Stomach smooth muscle (tissue), 2 donors: ENCODE measurements around the gene BTLA.
"Not testable (repeated sequence)": the region's sequence is repeated elsewhere in the genome, so short reads cannot be mapped to it uniquely, and the experiment has no call there.

ENCODE experiments used
- H3K27ac ChIP-seq: one replicate; pipeline ENCODE4 v1.7.0; 2013; ENCODE audit warnings: mild to moderate bottlenecking, low read length, inconsistent platforms
- H3K27me3 ChIP-seq, 2 donors: one replicate each; pipeline ENCODE4 v1.7.0; 2013; ENCODE audit warnings: low read length in 2 of 2; ENCODE audit not compliant: insufficient read depth in 2 of 2, control insufficient read depth in 1 of 2
- H3K36me3 ChIP-seq, 2 donors: one replicate each; pipeline ENCODE4 v1.7.0; 2013; ENCODE audit warnings: low read length in 2 of 2; ENCODE audit not compliant: control insufficient read depth in 2 of 2, insufficient read depth in 2 of 2
- H3K4me1 ChIP-seq: one replicate; pipeline ENCODE4 v1.7.0; 2013; ENCODE audit warnings: low read length; ENCODE audit not compliant: control insufficient read depth, insufficient read depth
- H3K4me3 ChIP-seq, 2 donors: one replicate each; pipeline ENCODE4 v1.7.0; 2013; ENCODE audit warnings: low read length in 2 of 2
- H3K9ac ChIP-seq, 2 donors: one replicate each; pipeline ENCODE4 v1.7.0; 2013; ENCODE audit warnings: low read length in 2 of 2, mild to moderate bottlenecking in 1 of 2
- H3K9me3 ChIP-seq, 2 donors: one replicate each; pipeline ENCODE4 v1.7.0; 2013; ENCODE audit warnings: low read length in 2 of 2; ENCODE audit not compliant: control insufficient read depth in 2 of 2
- donor health status: healthy.
- donor health status: Pancreatic carcinoma.

Gene BTLA

DNA sequence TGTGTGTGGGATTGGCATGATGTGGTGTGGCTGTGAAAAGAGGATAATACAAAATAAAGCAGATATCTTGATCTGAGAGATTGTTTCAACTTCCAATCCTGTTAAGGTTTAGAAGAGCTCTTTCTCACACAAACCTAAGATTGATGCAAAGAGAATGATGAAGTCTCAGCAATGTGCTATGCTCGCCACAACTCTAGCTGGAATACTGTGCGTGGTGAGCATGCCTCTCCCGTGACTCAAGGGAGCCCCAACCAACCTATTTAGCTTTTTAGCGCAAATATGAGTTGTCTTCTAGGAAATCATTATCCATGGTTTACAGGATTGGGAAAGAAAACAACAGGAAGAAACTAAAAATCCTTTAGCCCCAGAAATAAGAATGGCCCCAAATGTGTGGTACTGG, 28.5 kb downstream of the BTLA start:
- Histone ChIP-seq H3K36me3 (no peaks in the 10 kb centered on the region), H3K9me3 (no peaks in the 10 kb centered on the region), H3K4me1 (no peaks in the 10 kb centered on the region), H3K27ac (no peak overlapping the region), H3K4me3 (no peak overlapping the region), H3K27me3 (no peaks in the 10 kb centered on the region), H3K9ac (no peak overlapping the region)

DNA sequence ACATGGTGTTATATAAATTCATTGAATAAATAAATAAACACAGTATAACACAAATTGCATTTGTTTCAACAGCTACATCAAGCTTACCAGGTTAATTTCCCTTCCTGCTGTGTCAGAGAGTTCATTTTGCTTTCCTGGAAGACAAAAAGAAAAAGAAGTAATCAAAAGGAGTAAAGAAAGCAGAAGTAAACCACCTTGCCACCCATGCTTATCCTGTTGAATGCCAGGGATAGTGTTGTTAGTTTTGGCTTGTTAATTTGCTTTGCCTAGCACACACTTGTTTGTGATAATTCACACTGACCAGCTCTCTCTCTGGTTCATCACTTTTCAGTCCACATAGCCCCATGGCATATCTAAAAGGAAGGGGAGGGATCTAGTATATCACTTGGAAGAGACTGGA, 29.6 kb downstream of the BTLA start:
- Histone ChIP-seq H3K27ac (no peak overlapping the region), H3K9ac (no peak overlapping the region), H3K27me3 (no peaks in the 10 kb centered on the region)

DNA sequence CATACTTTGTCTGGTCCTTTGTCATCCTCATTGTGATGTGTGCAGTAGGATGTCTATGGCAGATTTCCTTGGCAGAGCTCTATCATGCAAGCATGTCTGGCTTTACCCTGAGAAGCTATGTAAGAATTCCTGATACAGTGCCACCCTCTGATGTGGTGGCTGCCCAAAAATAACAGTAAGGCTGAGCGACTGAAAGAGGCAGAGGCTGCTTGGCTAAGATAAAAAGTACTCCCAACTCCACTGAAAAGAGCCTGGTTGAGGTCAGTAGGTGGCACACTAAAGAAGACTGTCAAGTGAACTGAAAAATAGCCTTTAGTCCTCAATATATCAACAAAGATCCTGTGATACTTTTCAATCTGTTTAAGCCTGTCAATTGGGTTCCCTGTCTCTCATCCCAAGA, 31.7 kb downstream of the BTLA start:
- H3K9ac ChIP-seq = no peak overlapping the region
- no peaks in the 10 kb centered on the region for H3K36me3 ChIP-seq
- H3K27me3 ChIP-seq = no peaks in the 10 kb centered on the region
- no peak overlapping the region for H3K27ac ChIP-seq
- H3K9me3 ChIP-seq = no peaks in the 10 kb centered on the region
- H3K4me3 ChIP-seq = no peak overlapping the region
- H3K4me1 ChIP-seq = no peaks in the 10 kb centered on the region

More for the DNA sequence above, 29.6 kb downstream of the BTLA start:
- H3K36me3 ChIP-seq = no peaks in the 10 kb centered on the region
- H3K9me3 ChIP-seq = no peaks in the 10 kb centered on the region
- no peak overlapping the region for H3K4me3 ChIP-seq
- no peaks in the 10 kb centered on the region for H3K4me1 ChIP-seq

DNA sequence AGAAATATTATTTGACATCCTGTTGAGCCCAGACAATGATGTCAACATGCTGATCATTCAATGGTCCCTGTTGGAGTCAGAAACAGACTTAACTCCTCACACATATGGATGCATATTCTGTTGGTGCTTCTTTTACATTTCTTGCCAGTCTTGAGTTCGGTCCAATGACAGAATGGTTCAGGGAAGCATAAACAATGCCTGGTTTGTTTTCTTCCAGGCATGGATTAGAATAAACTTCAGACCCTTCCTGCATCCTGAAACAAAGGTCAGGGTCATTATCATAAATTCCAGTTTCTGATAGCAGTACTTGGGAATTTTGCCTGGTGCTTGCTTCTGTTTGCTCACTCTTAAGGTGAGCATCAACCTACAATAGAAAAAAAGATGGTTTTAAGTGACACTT, 33.3 kb downstream of the BTLA start:
- no peak overlapping the region for H3K9ac ChIP-seq
- H3K4me1 ChIP-seq = no peaks in the 10 kb centered on the region
- H3K27ac ChIP-seq = no peak overlapping the region
- no peaks in the 10 kb centered on the region for H3K36me3 ChIP-seq
- H3K9me3 ChIP-seq = no peaks in the 10 kb centered on the region
- H3K4me3 ChIP-seq = no peak overlapping the region
- no peaks in the 10 kb centered on the region for H3K27me3 ChIP-seq

DNA sequence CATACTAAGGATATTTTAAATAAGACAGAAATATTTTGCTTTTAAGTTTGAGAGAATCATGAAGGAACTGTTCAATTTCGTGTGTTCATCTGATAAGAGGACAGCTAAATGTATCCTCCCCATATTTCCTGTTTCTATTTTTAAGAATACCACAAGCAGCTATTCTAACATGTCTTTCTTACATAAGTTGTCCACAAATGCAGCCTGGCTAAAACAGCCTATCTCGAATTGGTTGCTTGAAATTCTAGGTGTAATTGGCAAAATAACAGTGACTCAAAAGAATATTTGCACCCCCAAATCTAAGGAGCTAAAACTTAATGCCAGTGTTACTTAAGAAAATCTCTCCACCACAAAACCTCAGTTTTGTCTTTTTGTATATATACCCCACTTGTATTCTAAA, 35.0 kb downstream of the BTLA start:
- no peaks in the 10 kb centered on the region for H3K4me1 ChIP-seq
- H3K27me3 ChIP-seq = no peaks in the 10 kb centered on the region
- no peak overlapping the region for H3K9ac ChIP-seq
- H3K9me3 ChIP-seq = no peaks in the 10 kb centered on the region
- H3K36me3 ChIP-seq = no peaks in the 10 kb centered on the region
- H3K4me3 ChIP-seq = no peak overlapping the region
- H3K27ac ChIP-seq = no peak overlapping the region

DNA sequence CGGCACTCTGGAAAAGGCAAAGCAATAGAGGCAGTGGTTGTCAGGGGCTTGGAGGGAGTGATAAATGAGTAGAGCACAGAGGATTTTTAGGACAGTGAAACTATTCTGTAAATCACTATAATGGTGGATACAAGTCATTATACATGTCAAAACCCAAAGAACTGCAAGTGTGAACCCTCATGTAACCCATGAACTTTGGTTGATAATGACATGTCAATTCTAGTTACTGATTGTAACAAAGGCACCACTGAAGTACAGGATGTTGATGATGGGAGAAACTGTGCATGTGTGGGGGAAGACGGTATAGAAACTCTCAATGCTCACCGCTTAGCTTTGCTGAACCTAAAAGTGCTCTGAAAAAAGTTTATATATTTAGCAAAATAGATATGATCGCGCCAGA, 36.0 kb downstream of the BTLA start:
- Histone ChIP-seq H3K9me3 (no peaks in the 10 kb centered on the region), H3K27ac (no peak overlapping the region), H3K9ac (no peak overlapping the region)

DNA sequence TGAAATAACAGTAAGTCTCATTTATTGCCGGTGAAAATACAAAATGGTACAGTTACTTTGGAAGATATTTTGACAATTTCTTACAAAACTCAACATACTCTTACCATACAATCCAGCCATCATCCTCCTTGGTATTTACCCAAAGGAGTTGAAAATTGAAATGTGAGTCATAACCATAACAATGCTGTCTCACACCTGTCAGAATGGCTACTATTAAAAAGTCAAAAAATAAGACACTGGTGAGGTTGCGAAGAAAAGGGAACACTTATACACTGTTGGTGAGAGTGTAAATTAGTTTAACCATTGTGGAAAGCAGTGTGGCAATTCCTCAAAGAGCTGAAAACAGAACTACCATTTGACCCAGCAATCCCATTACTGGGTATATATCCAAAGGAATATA, 37.5 kb downstream of the BTLA start:
- H3K36me3 ChIP-seq, H3K27ac ChIP-seq, H3K4me3 ChIP-seq, H3K9ac ChIP-seq, H3K27me3 ChIP-seq, H3K4me1 ChIP-seq, H3K9me3 ChIP-seq: not testable (repeated sequence)

More for the DNA sequence above, 36.0 kb downstream of the BTLA start:
- Histone ChIP-seq H3K27me3 (no peaks in the 10 kb centered on the region), H3K4me3 (no peak overlapping the region), H3K36me3 (no peaks in the 10 kb centered on the region), H3K4me1 (no peaks in the 10 kb centered on the region)

DNA sequence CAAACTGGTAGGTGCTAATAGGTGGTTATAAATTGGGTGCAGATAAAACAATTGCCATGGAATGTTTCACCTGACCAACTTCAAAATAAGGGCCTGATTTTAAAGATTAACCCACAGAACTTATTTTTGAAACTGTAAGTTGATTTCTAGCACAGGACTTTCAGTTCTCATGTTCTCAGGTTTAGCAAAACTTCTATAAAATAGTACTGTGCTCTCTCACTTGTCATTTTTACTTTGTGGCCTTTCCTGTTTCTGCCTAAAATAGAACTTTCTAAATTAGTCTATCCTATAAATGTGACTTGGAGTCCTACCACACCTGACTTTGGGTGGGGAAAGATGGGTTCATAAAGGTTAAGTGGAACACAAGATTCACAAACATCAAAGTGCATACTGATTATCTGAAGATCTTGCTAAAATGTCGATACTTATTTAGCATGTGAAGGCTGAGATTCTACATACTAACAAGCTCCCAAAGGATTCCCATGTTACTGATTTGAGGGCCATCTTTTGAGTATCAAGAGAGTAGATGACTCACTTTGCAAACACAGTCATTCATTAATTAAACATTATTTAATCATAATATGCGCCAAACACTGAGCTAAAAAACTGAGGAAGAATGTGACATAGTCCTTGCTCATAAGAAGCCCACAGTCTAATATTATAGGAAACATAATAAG, 38.6 kb downstream of the BTLA start:
- Histone ChIP-seq H3K4me3 (no peak overlapping the region), H3K36me3 (no peaks in the 10 kb centered on the region), H3K27me3 (no peaks in the 10 kb centered on the region), H3K27ac (no peak overlapping the region), H3K9me3 (no peaks in the 10 kb centered on the region), H3K9ac (no peak overlapping the region), H3K4me1 (no peaks in the 10 kb centered on the region)

DNA sequence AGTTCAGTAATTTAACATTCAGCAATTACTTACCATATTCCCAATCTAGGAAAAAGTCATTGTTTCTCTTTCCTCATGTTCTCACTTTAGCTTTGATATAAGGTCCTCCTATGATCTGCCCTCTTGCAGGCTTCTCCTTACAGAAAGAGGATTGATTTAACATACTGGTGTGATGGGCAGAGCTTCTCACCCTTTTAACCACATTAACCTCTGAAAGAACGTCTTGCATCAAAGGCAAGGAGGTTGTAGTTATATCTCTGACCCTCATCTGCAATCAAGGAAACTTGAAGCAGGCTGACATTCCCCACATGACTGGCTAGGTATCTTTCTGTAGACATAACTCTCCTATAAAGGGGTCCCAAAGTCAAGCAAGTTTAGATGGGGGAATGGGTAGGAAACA, 39.5 kb downstream of the BTLA start:
- Histone ChIP-seq H3K4me1 (no peaks in the 10 kb centered on the region), H3K27ac (no peak overlapping the region), H3K9ac (no peak overlapping the region), H3K27me3 (no peaks in the 10 kb centered on the region), H3K9me3 (no peaks in the 10 kb centered on the region), H3K36me3 (no peaks in the 10 kb centered on the region), H3K4me3 (no peak overlapping the region)

DNA sequence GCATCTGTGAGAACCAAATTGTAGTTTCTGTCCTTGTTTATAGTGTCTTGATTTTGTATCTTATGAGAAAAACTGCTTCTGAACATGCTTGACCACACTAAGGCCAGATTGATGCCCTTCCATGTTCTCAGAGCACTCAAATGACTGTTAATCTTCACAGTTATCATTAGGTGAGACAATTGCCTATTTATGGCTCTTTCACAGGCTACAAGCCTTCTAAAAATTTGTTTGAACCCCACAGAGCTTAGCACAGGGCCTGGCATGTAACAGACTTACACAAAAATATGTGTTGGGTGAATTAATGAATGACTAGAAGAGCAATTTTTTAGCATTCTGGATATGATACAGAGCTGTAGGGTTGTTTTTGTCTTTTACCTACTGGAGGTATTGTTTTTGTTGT, 43.1 kb downstream of the BTLA start:
- Histone ChIP-seq H3K4me3 (no peak overlapping the region), H3K27me3 (no peaks in the 10 kb centered on the region), H3K36me3 (no peaks in the 10 kb centered on the region), H3K27ac (no peak overlapping the region), H3K4me1 (no peaks in the 10 kb centered on the region), H3K9me3 (no peaks in the 10 kb centered on the region), H3K9ac (no peak overlapping the region)

DNA sequence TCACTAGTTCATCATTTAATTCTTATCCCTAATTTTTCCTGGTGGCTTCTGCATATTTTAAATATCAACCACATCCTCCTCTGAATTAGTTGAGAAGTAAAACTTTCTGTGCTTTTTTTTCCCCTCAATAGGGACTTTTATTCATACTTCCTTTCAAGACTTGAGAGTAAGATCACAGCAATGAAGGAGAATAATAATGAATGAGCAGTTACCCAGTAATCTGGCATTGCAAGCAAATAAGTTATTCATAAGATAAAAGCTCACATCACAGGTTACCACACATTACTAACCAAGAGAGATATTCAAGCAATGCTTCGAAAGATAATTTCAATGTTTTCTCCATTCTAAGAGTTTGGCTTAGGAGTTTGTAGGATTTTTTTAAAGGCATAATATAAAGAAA, 50.3 kb downstream of the BTLA start:
- H3K4me3 ChIP-seq = no peak overlapping the region
- no peaks in the 10 kb centered on the region for H3K36me3 ChIP-seq
- no peak overlapping the region for H3K27ac ChIP-seq
- H3K4me1 ChIP-seq = no peaks in the 10 kb centered on the region
- no peaks in the 10 kb centered on the region for H3K9me3 ChIP-seq
- no peaks in the 10 kb centered on the region for H3K27me3 ChIP-seq
- H3K9ac ChIP-seq = no peak overlapping the region
